GM19397 (cell line): ENCODE data around the gene EGR2.

Experiments
- ATAC-seq: cut with Tn5 transposase; IDR thresholded peaks from one replicate; pipeline ENCODE4 v1.9.1; 2021; ENCODE audit warnings: mild to moderate bottlenecking, moderate library complexity; ENCODE audit not compliant: unreplicated experiment

EGR2 gene

DNA sequence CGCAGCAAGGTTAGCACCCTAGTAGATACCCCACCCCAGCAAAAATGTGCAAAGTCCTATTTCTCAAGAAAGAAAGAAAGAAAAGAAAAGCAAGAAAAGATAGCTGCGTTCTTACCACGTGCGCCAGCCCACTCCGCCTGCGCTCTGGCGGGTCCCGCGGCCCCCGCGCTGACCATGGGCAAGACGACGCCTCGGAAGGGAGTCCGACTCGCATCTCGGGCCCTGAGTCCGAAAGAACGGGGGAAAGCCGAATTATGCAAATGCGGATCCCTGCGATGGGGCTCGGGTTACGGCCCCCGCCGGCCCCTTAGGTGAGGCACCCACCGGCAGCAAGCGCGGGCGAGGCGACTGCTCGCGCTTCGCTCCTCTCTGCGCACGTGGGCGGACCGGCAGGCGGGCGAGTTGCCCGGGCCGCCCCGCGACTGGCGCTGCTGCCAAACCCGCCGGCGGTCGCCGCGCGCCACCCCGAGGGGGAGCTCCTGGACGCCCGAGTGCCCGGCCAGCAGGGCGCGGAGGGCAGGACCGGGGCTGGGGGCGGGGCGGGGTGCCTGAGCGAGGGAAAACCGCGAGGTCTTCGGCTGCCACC lies 2.4 kb upstream of the EGR2 start:
- ATAC-seq: no peak

DNA sequence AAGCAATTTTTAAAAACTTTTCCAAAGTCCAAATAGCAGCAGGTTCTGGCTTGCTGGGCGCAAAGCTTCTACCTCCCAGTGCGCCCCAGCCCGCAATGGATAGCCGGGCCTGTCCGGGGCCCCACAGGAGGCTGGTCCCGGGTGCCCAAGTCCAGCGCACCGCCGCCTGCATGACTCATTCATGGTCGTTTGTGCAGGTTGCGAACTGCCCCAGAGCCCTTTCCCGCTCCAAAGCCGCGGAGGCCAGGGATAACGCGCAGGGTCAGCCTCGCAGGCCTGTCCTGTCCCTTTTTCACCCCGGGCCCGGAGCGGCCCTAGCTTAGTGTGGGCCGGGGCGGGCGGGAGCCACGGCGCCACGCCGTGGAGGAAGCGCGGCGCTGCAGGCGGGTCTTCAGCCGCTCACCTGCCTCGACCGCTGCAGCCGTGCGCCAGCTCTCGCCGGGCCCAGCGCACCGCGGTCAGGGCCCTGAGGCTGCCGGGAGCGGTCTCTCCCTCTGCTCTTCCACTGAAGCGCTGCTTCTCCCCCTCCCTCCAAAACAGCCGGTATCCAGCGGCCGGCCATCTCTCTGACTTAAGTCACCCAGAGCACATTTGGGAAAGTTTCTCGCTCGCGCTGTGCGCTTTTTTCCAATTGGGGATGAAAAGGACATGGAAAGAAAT lies 1.7 kb upstream of the EGR2 start:
- ATAC-seq: peak; percentile 35

DNA sequence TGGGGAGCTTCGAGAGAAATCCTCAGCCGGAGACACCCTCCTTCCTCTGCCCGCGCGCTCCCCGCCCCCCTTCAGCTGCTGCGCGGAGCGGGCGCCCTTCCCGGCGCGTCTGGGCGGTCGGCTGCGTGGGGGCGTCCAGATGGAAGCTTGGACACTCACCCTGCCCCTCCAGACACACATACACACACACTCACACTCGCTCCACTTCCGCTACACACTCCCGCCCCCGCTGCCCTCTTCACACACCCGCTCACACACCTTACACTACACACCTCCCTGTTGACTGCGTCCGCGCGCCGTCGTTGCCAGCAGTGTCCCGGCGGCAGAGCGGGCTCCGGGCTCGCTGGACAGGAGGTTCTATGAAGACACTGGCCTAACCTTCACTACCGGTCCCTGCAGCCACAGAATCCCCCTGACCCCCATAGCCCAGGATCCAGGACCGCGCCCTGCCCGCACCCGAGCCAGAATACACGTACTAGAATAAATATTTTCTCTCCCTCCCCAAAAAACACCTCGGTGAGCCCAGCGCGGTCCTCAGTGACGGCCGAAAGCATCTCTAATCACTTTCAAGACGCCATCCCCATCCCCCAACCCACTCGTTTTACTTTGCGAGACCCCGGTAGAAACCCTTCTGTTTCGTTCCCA lies 1.1 kb upstream of the EGR2 start:
- peak; percentile 2 for ATAC-seq

DNA sequence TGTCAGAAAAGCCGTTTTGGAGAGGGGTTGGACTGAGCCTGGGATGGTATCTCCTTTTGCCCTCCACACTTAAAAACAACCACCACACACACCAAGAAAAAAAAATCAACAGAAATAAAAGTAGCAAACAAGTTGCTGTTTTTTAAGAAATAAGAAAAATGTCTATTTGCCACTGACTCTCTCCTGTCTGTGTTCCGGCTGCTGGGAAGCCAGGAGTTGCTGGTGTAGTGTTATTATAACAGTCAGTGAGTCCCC lies 163 bp downstream of the EGR2 start:
- no peak for ATAC-seq

DNA sequence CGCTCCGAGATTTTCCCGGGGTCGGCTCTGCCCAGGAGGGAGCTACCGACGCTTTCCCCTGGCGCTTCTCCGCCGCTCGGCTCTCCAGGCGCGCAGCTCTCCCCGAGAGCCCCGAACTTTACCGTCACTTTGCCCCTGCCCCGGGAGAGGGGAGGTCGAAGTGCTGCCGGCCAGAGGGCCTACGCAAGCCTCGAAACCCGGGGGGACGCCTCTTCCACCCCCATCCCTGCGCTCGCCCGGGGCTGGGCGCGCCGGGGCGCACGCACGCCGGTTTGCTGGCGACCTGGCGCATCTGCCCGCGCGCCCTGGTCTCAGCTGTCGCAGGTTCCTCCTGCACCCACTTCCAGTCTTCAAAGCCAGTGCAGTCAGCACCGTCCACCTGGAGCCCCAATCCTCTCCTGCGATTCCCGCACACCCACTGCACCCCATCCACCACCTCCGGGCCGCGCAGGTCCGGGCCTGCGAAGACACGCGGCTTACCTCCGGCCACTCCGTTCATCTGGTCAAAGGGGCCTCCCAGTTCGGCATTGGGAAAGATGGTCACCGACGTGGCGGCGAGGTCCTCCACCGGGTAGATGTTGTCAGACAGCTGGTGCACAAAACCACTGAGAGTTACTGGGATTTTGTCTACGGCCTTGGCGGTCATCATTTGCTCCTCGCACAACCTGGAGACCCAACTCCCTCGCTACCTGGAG lies 638 bp downstream of the EGR2 start:
- ATAC-seq: no peak

DNA sequence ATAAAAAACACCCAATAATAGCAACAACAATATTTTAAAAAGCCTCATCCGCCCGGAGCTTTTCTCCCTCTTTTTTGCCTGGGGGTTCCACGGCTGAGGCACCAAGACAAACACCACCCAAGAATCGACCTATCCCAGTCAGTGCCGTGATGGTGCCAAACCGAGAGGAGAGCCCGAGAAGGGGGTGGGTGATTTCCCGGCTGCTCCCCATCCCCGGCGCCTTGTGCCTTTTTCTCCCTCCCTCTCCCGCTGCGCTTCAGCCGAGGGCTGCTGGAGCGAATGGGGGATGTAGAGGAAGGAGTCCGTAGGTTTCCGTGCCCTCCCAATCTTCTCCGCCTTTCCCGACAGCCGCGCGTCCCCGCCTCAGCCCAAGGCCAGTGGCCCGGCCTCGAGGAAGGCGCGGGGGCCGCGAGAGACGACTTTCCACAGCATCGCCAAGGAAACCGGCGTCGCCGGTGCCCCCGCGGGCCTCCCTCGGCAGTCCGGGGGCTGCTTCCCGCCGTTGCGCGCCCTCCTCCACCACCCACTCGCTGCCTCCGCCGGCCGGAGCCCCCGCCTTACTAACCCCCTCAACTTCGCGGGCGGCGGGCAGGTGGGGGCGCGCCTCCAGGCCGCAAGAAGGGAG lies 1.3 kb downstream of the EGR2 start:
- no peak for ATAC-seq

DNA sequence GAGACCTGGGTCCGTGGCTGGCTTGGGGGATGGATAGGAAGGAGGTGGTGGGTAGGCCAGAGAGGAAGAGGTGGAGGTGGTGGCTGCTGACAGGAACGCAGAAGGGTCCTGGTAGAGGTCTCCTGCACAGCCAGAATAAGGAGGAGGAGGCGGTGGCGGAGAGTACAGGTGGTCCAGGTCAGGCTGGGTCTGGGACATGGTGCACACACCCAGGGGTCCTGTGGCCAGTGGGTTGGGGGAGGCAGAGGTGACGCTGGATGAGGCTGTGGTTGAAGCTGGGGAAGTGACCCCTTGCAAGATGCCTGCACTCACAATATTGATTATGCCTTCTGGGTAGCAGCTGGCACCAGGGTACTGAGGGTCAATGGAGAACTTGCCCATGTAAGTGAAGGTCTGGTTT lies 2.2 kb downstream of the EGR2 start:
- no peak for ATAC-seq

DNA sequence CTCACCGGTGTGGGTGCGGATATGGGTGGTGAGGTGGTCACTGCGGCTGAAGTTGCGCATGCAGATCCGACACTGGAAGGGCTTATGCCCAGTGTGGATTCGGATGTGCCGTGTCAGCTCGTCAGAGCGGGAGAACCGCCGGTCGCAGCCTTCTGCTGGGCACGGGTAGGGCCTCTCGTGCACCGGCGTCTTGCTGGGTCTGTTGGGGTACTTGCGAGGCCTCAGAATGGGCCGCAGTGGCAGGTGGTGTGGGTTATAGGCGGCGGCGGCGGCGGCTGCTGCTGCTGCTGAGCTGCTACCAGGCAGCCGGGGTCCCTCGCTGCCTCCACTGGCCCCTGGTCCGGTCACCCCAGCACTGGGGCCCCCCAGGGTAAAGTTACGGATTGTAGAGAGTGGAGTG lies 2.7 kb downstream of the EGR2 start:
- no peak for ATAC-seq

DNA sequence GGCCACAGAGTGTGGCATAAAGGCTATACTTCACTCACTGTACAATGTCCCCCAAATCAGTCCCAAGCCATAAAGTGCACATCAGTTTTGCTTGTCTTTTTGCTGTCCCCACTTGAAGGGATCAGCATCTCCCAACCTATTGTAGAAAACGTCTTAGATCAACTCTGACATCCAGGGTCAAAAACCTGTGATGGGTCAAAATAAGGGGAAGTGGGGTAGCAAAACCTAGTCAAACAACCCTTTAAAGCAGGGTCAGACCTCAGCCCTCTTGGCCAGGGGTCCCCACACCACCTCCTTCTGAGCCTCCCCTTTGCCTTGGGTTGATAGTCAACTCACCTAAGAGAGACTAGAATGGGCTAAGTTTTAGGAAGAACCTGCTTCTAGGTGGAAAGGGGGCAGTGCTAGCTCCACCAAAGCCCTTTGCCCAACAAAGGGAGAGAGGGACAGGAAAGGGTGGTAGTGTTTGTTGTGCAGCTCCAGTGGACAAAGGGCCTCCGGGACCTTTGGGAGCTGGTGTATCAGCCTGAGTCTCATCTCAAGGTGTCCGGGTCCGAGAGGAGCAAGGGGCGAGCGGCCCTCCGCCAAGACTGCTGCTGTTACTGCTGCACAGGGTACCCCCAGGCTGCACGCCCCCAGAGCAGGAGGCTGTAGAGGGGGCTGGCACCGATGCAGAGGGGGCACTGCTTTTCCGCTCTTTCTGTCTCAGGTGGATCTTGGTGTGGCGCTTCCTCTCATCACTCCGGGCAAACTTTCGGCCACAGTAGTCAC lies 3.3 kb downstream of the EGR2 start:
- ATAC-seq: no peak

DNA sequence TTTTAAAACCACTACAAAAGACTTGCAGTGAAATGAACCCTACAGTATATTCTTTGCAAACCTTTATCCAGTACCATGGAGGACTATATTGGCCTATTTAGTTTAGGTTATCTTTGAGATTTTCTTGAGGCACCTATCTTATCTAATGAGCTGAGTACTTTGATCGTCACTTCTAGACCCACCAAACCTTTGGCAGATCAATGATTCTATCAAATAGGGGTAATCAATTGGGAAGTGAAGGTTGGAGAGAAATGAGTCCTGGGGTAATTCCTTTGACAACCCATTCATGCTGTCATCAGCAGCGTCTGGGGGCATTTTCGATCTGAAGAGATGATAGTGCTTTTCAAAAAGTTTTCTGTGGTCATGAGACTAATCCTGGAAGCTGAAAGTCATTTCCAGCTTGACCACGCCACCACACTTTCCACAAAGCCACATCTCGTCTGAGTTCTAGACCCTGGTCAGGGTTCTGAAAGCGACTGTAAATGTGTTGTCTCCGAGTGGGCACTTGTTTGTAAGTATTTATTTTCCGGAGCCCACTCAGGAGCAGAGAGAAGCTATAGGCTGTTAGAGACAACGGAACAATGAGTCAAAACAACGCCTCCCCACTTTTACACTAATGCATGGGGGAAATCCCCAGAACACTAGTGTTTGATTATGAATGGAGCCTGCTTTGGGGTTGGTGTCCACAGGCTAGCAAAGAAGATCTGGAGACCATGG lies 4.8 kb downstream of the EGR2 start:
- ATAC-seq: peak; percentile 37

DNA sequence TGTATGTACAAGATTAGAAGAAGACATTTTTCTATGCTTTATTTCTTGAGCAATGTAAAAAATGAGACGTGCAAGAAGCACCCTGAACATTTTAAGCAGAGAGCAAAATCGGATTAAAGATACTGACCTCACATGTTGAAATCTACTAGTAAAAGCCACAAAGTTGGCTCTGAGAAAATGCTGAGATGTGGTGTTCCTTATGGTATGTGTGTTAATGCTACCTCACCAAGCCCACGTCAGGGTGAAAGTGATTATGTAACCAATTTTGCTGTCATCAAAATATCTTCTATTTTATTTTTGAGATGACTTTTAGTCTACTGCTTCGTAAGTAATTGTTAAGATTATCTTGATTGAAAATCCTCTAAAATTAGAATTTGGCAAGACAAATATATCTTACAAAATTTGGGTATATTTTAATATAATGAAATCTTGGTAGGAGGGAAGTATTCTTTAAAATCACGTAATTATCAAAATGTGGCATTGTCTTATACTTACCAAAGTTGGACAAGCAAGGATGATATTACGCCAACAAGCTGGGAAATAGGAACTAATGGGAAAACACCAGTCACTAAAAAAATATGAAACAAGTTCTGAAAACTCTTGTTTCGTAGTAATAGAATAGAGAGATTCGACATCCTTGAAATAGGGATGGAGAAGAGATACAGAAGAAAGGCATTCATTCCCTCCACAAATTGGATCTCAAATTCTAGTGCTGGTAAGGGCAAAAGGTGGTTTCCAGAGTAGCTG lies 5.8 kb downstream of the EGR2 start:
- no peak for ATAC-seq

DNA sequence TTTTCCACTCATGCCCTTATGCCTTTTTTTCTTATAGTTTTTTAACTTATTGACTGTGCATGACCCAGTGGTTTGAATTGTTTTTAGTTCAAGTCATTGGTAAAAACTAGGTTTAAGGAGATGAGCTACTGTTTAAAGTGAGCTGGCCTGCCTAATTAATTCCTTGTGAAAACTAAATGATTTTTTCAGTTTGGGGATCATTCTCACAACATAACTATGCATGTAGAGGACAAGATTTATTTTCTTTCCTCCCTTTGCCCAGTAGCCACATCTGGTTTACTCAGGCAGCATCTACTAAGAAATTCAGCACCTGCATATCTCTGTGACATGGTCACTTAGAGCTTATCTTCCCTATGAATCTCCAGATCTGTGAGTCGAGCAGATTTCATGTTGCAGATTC lies 9.9 kb downstream of the EGR2 start:
- ATAC-seq: no peak

DNA sequence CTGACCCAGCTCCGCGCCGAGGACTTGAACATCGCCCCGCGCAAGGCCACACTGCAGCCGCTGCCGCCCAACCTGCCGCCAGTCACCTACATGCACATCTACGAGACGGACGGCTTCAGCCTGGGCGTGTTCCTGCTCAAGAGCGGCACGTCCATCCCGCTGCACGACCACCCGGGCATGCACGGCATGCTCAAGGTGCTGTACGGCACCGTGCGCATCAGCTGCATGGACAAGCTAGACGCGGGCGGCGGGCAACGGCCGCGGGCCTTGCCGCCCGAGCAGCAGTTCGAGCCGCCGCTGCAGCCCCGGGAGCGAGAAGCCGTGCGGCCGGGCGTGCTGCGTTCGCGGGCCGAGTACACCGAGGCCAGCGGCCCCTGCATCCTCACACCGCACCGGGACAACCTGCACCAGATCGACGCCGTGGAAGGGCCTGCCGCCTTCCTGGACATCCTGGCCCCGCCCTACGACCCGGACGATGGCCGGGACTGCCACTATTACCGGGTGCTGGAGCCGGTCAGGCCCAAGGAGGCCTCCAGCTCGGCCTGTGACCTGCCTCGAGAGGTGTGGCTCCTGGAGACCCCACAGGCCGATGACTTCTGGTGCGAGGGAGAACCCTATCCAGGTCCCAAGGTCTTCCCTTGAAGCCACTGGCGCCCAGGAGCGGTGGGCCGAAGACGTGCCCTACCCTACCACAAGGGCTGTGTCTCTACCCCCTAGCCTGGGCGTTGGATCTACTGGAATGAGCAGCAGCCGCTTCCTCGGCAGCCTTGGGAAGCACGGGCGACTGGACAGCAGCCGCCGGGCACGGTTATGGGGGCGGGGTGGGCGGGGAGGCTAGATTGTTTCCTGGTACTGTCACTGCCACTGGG lies 10.7 kb downstream of the EGR2 start:
- ATAC-seq: peak; percentile 6

DNA sequence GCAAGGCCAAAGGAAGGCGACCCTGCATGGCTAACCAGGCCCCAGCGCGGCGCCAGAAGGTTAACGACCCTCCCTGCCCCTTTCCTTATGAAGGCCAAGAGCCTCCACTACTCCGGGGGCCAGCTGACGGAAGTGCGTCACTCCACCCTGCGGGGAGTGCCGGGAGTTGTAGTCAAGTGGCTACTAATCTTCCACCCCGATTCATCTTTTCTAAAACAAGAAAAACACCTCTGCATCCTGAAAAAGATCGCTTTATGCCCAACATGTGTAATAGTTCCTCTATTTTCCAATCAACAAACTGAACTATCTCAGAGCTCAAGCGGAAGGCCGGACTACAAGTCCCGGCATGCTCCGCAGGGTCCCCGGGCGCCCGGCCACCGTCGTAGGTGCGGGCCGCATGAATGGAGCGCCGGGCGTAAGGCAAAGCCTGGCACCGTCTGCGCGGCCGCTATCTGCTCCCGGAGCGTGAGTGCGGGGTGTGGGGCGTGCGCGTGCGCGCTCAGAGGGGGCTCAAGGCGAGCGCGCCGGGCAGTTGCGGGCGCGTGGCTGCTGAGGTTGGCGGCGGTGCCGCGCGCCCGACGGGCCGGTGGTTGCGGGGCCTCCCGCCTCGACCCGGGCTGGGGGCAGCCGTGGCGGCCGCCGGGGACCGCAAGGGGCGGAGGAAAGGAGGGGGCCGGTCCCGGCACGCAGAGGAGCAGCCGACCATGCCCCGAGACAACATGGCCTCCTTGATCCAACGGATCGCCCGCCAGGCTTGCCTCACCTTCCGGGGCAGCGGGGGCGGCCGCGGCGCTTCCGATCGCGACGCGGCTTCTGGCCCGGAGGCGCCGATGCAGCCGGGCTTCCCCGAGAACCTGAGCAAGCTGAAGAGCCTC lies 11.6 kb downstream of the EGR2 start, which contains the start of gene ADO:
ADO (plus strand) TSS at position 365 of the 875 bp plus-strand sequence; CDS start at position 705, 340 bp downstream.
- ATAC-seq: peak; percentile 93

DNA sequence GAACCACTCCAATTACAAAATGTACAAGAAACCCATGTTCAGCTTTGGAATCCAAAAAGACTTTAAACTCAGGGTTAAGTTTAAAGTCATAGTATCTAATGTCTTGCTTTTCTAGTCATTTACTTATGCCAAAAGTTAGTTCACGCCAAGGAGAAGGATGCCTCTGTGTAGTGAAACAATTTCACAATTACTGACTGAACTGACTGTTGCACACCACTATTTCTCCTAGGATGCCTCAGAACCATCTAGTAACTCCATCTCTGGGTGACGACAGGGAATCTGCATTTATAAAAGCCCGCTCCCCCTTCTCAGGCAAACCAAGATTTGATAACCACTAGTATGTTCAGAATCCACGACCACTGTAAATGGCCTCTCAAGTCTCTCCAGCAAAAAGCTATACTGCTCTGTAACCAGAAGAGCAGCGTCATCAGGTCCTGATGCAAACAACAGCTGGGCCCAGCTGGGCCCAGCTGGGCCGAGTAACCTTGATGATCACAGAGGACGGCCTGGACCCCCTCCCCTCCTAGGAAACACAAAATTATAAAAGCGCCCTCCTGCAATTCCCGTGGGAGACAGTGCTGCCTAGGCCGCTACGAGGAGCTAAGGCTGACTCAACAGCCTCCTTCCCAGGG lies 12.3 kb downstream of the EGR2 start:
- peak; percentile 0 for ATAC-seq

DNA sequence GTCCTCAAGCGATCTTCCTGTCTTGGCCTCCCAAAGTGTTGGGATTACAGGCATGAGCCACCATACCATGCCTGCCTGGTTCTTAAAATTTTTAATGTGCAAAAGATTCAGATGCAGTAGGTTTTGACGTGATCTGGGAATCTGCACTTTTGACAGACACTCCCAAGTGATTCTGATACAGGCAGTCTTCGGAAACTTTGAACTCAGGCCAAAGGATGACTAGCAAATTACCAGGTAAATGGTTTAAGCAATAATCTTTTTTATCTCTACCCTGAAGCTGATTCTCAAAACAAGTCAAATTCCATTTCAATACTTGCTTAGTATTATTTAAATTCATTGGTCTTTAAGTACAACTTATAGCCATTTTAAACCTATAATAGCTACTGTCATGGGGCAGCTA lies 14.3 kb downstream of the EGR2 start:
- no peak for ATAC-seq

DNA sequence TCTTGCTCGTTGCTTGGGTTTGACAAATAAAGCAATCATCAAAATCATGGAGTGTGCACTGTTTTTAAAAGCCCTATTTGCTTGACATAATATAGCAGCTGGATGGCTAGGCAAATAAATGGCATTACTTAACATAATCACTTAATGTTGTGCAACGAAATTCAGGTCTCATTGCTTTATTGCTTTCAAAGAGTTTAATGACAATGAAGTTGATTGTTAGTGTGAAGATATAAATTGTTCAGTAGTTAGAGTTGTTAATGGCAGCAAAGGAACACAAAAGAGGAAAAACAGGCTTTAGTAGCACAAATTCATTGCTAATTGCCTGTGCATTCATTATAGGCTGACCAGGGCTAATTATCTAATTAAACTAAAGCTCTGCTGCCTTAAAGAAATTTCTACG lies 19.3 kb downstream of the EGR2 start:
- no peak for ATAC-seq
